Measurements from ENCODE around the gene IRF2.

DNA sequence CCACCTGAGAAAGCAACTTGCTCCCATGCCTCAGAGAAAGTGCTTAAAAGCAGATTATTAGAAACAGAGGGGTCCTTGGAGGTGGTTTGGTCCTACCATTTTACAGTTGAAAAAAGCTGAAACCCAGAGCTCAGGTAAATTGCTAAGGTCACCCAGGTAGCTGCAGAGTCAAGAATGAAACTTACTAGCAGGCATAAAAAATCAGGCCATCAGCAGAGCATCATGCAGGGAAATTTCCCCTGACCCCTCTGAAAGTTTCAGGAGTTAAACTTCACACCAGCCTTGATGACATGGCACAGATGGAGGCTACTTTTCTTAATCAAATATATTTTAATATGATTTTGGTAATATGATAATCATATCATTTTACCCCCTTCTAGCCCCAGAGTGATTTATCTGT lies 70.3 kb downstream of the IRF2 start:
- TF ChIP-seq POLR2A (IDR thresholded peaks at IDR 0.05; ENCODE audit: low read length) (no peak), CTCF (IDR thresholded peaks at IDR 0.05) (no peak), PBX3 (IDR thresholded peaks at IDR 0.05) (no peak), JUN (IDR thresholded peaks at IDR 0.05) (no peak)
